Mesenchymal stem cell (in vitro differentiated cells and primary cell): ENCODE results near the gene WDFY2.
A peak's percentile ranks its signal among the peaks of the same experiment; 100 is the strongest.

Source experiments
- DNase-seq: peaks from one replicate; pipeline ENCODE4 v3.0.0-alpha.2; 2013
- H2AFZ ChIP-seq: one replicate; pipeline ENCODE4 v1.6.1; 2013; ENCODE audit warnings: low read depth, mild to moderate bottlenecking, control low read depth, inconsistent platforms, low read length, moderate library complexity
- H2AK5ac ChIP-seq: 2 replicates; pipeline ENCODE4 v1.6.1; 2013; ENCODE audit warnings: low read length, moderate library complexity, mild to moderate bottlenecking, inconsistent platforms; ENCODE audit not compliant: severe bottlenecking
- H2BK120ac ChIP-seq: one replicate; pipeline ENCODE4 v1.6.1; 2013; ENCODE audit warnings: low read depth, mild to moderate bottlenecking, inconsistent platforms, low read length, moderate library complexity
- H2BK12ac ChIP-seq, 2 experiments: one replicate each; pipeline ENCODE4 v1.6.1; 2013; ENCODE audit warnings: inconsistent platforms in 2 of 2, low read length in 2 of 2, mild to moderate bottlenecking in 2 of 2, moderate library complexity in 2 of 2, control low read depth in 1 of 2
- H2BK15ac ChIP-seq: one replicate; pipeline ENCODE4 v1.6.1; 2013; ENCODE audit warnings: mild to moderate bottlenecking, low read depth, inconsistent platforms; ENCODE audit not compliant: poor library complexity, severe bottlenecking
- H2BK5ac ChIP-seq: 2 replicates; pipeline ENCODE4 v1.6.1; 2013; ENCODE audit warnings: low read depth, mild to moderate bottlenecking, low read length, control low read depth, inconsistent platforms; ENCODE audit not compliant: poor library complexity, severe bottlenecking
- H3K14ac ChIP-seq, 2 experiments: one replicate each; pipeline ENCODE4 v1.6.1; 2013; ENCODE audit warnings: inconsistent platforms in 2 of 2, low read length in 2 of 2, control low read depth in 1 of 2, mild to moderate bottlenecking in 1 of 2, moderate library complexity in 1 of 2
- H3K18ac ChIP-seq, 2 experiments: one replicate each; pipeline ENCODE4 v1.6.1; 2013; ENCODE audit warnings: inconsistent platforms in 2 of 2, low read length in 2 of 2, control low read depth in 1 of 2, low read depth in 1 of 2, mild to moderate bottlenecking in 1 of 2
- H3K23ac ChIP-seq, 2 experiments: one replicate each; pipeline ENCODE4 v1.6.1; 2013; ENCODE audit warnings: inconsistent platforms in 2 of 2, low read length in 2 of 2, mild to moderate bottlenecking in 2 of 2, moderate library complexity in 2 of 2, control low read depth in 1 of 2
- H3K27ac ChIP-seq: 2 replicates; pipeline ENCODE4 v1.5.1; 2013; ENCODE audit warnings: mild to moderate bottlenecking, moderate library complexity, low read length, control low read depth, inconsistent platforms; ENCODE audit not compliant: poor library complexity, severe bottlenecking
- H3K27me3 ChIP-seq, 2 experiments: 2 replicates each; pipeline versions ENCODE4 v1.6.1 to v1.7.0; 2013; ENCODE audit warnings: low read length in 2 of 2, mild to moderate bottlenecking in 2 of 2, moderate library complexity in 2 of 2, control low read depth in 1 of 2, inconsistent platforms in 1 of 2; ENCODE audit not compliant: control insufficient read depth in 1 of 2, insufficient read depth in 1 of 2
- H3K36me3 ChIP-seq, 2 experiments: 2 replicates each; pipeline versions ENCODE4 v1.6.1 to v1.7.0; 2013; ENCODE audit warnings: low read length in 2 of 2, control low read depth in 1 of 2, inconsistent platforms in 1 of 2, low read depth in 1 of 2, mild to moderate bottlenecking in 1 of 2; ENCODE audit not compliant: insufficient read depth in 2 of 2, control insufficient read depth in 1 of 2
- H3K4ac ChIP-seq, 2 experiments: one replicate each; pipeline ENCODE4 v1.6.1; 2013; ENCODE audit warnings: inconsistent platforms in 2 of 2, low read length in 2 of 2, mild to moderate bottlenecking in 2 of 2, moderate library complexity in 2 of 2, control low read depth in 1 of 2, low read depth in 1 of 2
- H3K4me1 ChIP-seq: 2 replicates; pipeline ENCODE4 v1.6.1; 2013; ENCODE audit warnings: low read depth, low read length, control low read depth; ENCODE audit not compliant: control insufficient read depth, insufficient read depth
- H3K4me2 ChIP-seq: 2 replicates; pipeline ENCODE4 v1.6.1; 2013; ENCODE audit warnings: low read length, mild to moderate bottlenecking, inconsistent platforms; ENCODE audit not compliant: poor library complexity, severe bottlenecking
- H3K4me3 ChIP-seq, 2 experiments: 2 replicates each; pipeline versions ENCODE4 v1.5.1 to v1.7.0; 2013; ENCODE audit warnings: low read length in 2 of 2, mild to moderate bottlenecking in 2 of 2, control low read depth in 1 of 2, low read depth in 1 of 2; ENCODE audit not compliant: insufficient read depth in 1 of 2
- H3K79me1 ChIP-seq: replicated peaks from 2 replicates; pipeline ENCODE4 v1.6.1; 2013; ENCODE audit warnings: mild to moderate bottlenecking, control low read depth, low read length, inconsistent platforms; ENCODE audit not compliant: poor library complexity, severe bottlenecking
- H3K9ac ChIP-seq: 2 replicates; pipeline ENCODE4 v1.7.0; 2013; ENCODE audit warnings: mild to moderate bottlenecking, low read length, moderate library complexity
- H3K9me3 ChIP-seq: 2 replicates; pipeline ENCODE4 v1.7.0; 2013; ENCODE audit warnings: mild to moderate bottlenecking, low read length; ENCODE audit not compliant: control insufficient read depth
- H4K8ac ChIP-seq: one replicate; pipeline ENCODE4 v1.6.1; 2013; ENCODE audit warnings: inconsistent platforms, mild to moderate bottlenecking, low read length, moderate library complexity
- H4K91ac ChIP-seq: one replicate; pipeline ENCODE4 v1.6.1; 2013; ENCODE audit warnings: mild to moderate bottlenecking, low read length, inconsistent platforms
- WGBS: methylation state at CpG from one replicate; pipeline ENCODE4 v1.1.7; 2013; ENCODE audit warnings: mixed read lengths; 5-methylcytosine and 5-hydroxymethylcytosine counted together

WDFY2 gene

GRCh38 chr13:51814071-51814470, 229.8 kb downstream of the WDFY2 start:
- no peak overlapping the region for H4K8ac ChIP-seq
- no peak overlapping the region for H4K91ac ChIP-seq
- no peak for DNase-seq
- no peak overlapping the region for H3K18ac ChIP-seq
- WGBS, result 91% methylated on average over 1 of the region's 2 CpGs
- H3K4me3 ChIP-seq, result no peak overlapping the region
- H3K9ac ChIP-seq, result no peak overlapping the region
- peaks cover 36% of the 10 kb centered on the region in 2 experiments for H3K27me3 ChIP-seq
- no peak overlapping the region for H3K27ac ChIP-seq
- H2AK5ac ChIP-seq, result no peak overlapping the region
- no peak overlapping the region for H2BK5ac ChIP-seq
- H3K9me3 ChIP-seq, result no peaks in the 10 kb centered on the region
- H3K4ac ChIP-seq, result no peak overlapping the region
- no peak overlapping the region for H3K4me2 ChIP-seq
- H2AFZ ChIP-seq, result no peak overlapping the region
- no peak overlapping the region for H2BK15ac ChIP-seq
- no peak overlapping the region for H2BK12ac ChIP-seq
- peaks cover 13% of the 10 kb centered on the region for H3K4me1 ChIP-seq
- H2BK120ac ChIP-seq, result no peak overlapping the region
- H3K36me3 ChIP-seq, result no peaks in the 10 kb centered on the region
- H3K23ac ChIP-seq, result no peak overlapping the region
- no peaks in the 10 kb centered on the region for H3K79me1 ChIP-seq
- H3K14ac ChIP-seq, result no peak overlapping the region

- Histone ChIP-seq H3K4ac (no peak overlapping the region), H3K27me3 (peaks cover 42 to 46% of the 10 kb centered on the region in 2 experiments), H2BK15ac (no peak overlapping the region), H4K91ac (no peak overlapping the region), H3K36me3 (no peaks in the 10 kb centered on the region), H3K4me3 (peak overlapping the region in 1 of 2 experiments; percentile 65), H3K18ac (no peak overlapping the region), H2BK12ac (no peak overlapping the region), H3K27ac (no peak overlapping the region), H3K79me1 (no peaks in the 10 kb centered on the region), H3K9me3 (no peaks in the 10 kb centered on the region), H4K8ac (peak overlapping the region; percentile 78), H3K4me1 (peaks cover 14% of the 10 kb centered on the region), H2BK5ac (no peak overlapping the region), H2AFZ (no peak overlapping the region), H3K4me2 (peak overlapping the region; percentile 57), H2BK120ac (no peak overlapping the region), H3K14ac (peak overlapping the region in 1 of 2 experiments; percentile 12), H3K23ac (no peak overlapping the region), H3K9ac (peak overlapping the region; percentile 43), H2AK5ac (no peak overlapping the region)
- DNase-seq, result peak; percentile 75
- WGBS, result 25% methylated on average over 11 of the region's 13 CpGs
Measured at GRCh38 chr13:51814825-51815650, 230.8 kb downstream of the WDFY2 start.

- H2AK5ac ChIP-seq, result no peak overlapping the region
- H4K91ac ChIP-seq, result no peak overlapping the region
- H3K18ac ChIP-seq, result no peak overlapping the region
- H3K4me2 ChIP-seq, result no peak overlapping the region
- H3K23ac ChIP-seq, result no peak overlapping the region
- no peaks in the 10 kb centered on the region for H3K79me1 ChIP-seq
- H3K27ac ChIP-seq, result no peak overlapping the region
- H2AFZ ChIP-seq, result no peak overlapping the region
- H4K8ac ChIP-seq, result no peak overlapping the region
- H2BK120ac ChIP-seq, result no peak overlapping the region
- peaks cover 50 to 54% of the 10 kb centered on the region in 2 experiments for H3K27me3 ChIP-seq
- H3K4me3 ChIP-seq, result no peak overlapping the region
- H3K4me1 ChIP-seq, result peaks cover 14% of the 10 kb centered on the region
- H2BK5ac ChIP-seq, result no peak overlapping the region
- WGBS, result 89% methylated on average over 11 of the region's 11 CpGs
- no peak overlapping the region for H3K14ac ChIP-seq
- no peaks in the 10 kb centered on the region for H3K9me3 ChIP-seq
- H3K36me3 ChIP-seq, result no peaks in the 10 kb centered on the region
- no peak overlapping the region for H2BK15ac ChIP-seq
- H3K4ac ChIP-seq, result no peak overlapping the region
- H3K9ac ChIP-seq, result no peak overlapping the region
- no peak overlapping the region for H2BK12ac ChIP-seq
- no peak for DNase-seq
Measured at GRCh38 chr13:51815848-51816247, 231.6 kb downstream of the WDFY2 start.

- DNase-seq, result no peak
- Histone ChIP-seq H3K27me3 (peaks cover 57 to 58% of the 10 kb centered on the region in 2 experiments), H4K91ac (peak overlapping the region; percentile 43), H2BK5ac (no peak overlapping the region), H3K4me2 (no peak overlapping the region), H3K9ac (no peak overlapping the region), H3K9me3 (no peaks in the 10 kb centered on the region), H3K23ac (no peak overlapping the region), H2BK120ac (no peak overlapping the region), H2AFZ (no peak overlapping the region), H3K4me3 (no peak overlapping the region), H2BK15ac (no peak overlapping the region), H3K36me3 (no peaks in the 10 kb centered on the region), H4K8ac (no peak overlapping the region), H3K79me1 (no peaks in the 10 kb centered on the region), H3K14ac (peak overlapping the region in 1 of 2 experiments; percentile 61), H3K4ac (no peak overlapping the region), H3K4me1 (peaks cover 11% of the 10 kb centered on the region), H2BK12ac (no peak overlapping the region), H2AK5ac (no peak overlapping the region), H3K18ac (no peak overlapping the region), H3K27ac (no peak overlapping the region)
- 85% methylated on average over 19 of the region's 19 CpGs for WGBS
Measured at GRCh38 chr13:51816604-51817249, 232.5 kb downstream of the WDFY2 start.
